Heart right ventricle (tissue), 16 donors: ENCODE measurements around the gene GAL3ST2. TPM values are rescaled to one million over a fixed set of nuclear protein-coding genes. Genes with fewer than 3 reads are reported as not detected.

Experiments used
- ATAC-seq, 8 donors: fragments of 200-7000 bp; cut with Tn5 transposase; one replicate each; pipeline ENCODE4 v1.9.1; 2020; ENCODE audit warnings: mild to moderate bottlenecking in 8 of 8, moderate library complexity in 8 of 8, moderate number of reproducible peaks in 1 of 8
- DNase-seq, 2 donors: peaks; one replicate each; pipeline ENCODE4 v3.0.0-alpha.2; 2020
- H3K27ac ChIP-seq, 10 donors: fragments of 200-600 bp; sonication (generic) in 2 of 10; one replicate each; pipeline versions ENCODE4 v1.5.0 to v1.8.0; 2020 to 2022; ENCODE audit warnings: mild to moderate bottlenecking in 3 of 10
- H3K27me3 ChIP-seq, 7 donors: fragments of 200-600 bp; one replicate each; pipeline ENCODE4 v1.8.0; 2021 to 2022; ENCODE audit warnings: mild to moderate bottlenecking in 2 of 7
- H3K36me3 ChIP-seq, 9 donors: fragments of 200-600 bp; sonication (generic) in 1 of 9; one replicate each; pipeline versions ENCODE4 v1.5.0 to v1.8.0; 2020 to 2022; ENCODE audit warnings: mild to moderate bottlenecking in 2 of 9
- H3K4me1 ChIP-seq, 9 donors: fragments of 200-600 bp; sonication (generic) in 1 of 9; one replicate each; pipeline versions ENCODE4 v1.5.0 to v1.8.0; 2020 to 2022; ENCODE audit warnings: mild to moderate bottlenecking in 4 of 9
- H3K4me3 ChIP-seq, 10 donors: fragments of 200-600 bp; sonication (generic) in 2 of 10; one replicate each; pipeline versions ENCODE4 v1.5.0 to v1.8.0; 2020 to 2022; ENCODE audit warnings: mild to moderate bottlenecking in 7 of 10, moderate library complexity in 2 of 10
- H3K9me3 ChIP-seq, 11 donors: fragments of 200-600 bp in 10 of 11; sonication (generic) in 2 of 11; one replicate each; pipeline versions ENCODE4 v1.5.0 to v1.8.0; 2013 to 2022; ENCODE audit warnings: mild to moderate bottlenecking in 2 of 11, control low read depth in 1 of 11, moderate library complexity in 1 of 11
- WGBS, 2 donors: extraction: QIAGEN DNeasy Blood & Tissue Kit; methylation state at CpG; one replicate each; pipeline ENCODE4 v1.1.7; 2013; ENCODE audit warnings: inconsistent platforms in 1 of 2; 5-methylcytosine and 5-hydroxymethylcytosine counted together
- intact Hi-C, 10 donors: fragments of 100-400 bp; cut with DNase I; formaldehyde crosslinking; loops; one replicate each; pipeline versions ENCODE4 v1.11.1 to v1.14.2; 2022
- polyA plus RNA-seq, 2 donors: library from polyadenylated mRNA; stranded (reverse); fragments of 200-250 nt; gene quantifications; one replicate each; pipeline ENCODE4 v1.2.3, GENCODE V29; 2013
- total RNA-seq, 10 donors: library from RNA; stranded (reverse); fragmentation: NEBNext Ultra II Directional in 3 of 10; extraction: Animal tissue kit (Norgen Biotek cat#: 25700) in 3 of 10; gene quantifications; one replicate each; pipeline versions ENCODE4 v1.2.1 to v1.2.4, GENCODE V29; 2021 to 2023
- TF ChIP-seq, protein P1 (sequence below), 9 donors: fragments of 200-600 bp; sonication (generic) in 2 of 9; IDR thresholded peaks; one replicate each; pipeline versions ENCODE4 v1.5.0 to v1.8.0; 2021 to 2022; ENCODE audit warnings: antibody characterized with exemption in 9 of 9, mild to moderate bottlenecking in 5 of 9, moderate library complexity in 1 of 9
- donor health status: Arrhythmogenic right ventricular cardiomyopathy.
- donor health status: ischemic (EF 13 %, LVEDD 7.1; RV severe dilation, severe dysfunction).
- donor health status: healthy with polysubstance abuse.
- donor health status: DM: no; HTN: yes; CAD: no.
- donor health status: DM: no; HTN: no; CAD: no.
- donor health status: ischemic (EF 25% LVEDD 6.9; RV normal size, moderate dysfunction).
- donor health status: ischemic (EF 25% LVEDD 5.7; RV mildly dilated, moderate dysfunction).
- donor health status: healthy.
- donor health status: DM: yes; HTN: yes; CAD: no.
- donor health status: Ischemic cardiomyopathy.
- donor health status: ischemic (EF 35%, LVEDD 5.7; RV mildly dilated, moderate dysfunction).
- donor health status: nonischemic (EF 11% LVEDD 7.7; RV severe dilation, severe dysfunction).
- donor health status: DM: yes; HTN: yes; CAD: no.
- donor health status: PGD.
- donor health status: ischemic (EF 29% LVEDD 5.4; RV normal size, mild dysfunction).
- donor health status: nonischemic (EF 23%, LVEDD 6.1; RV moderate dilation, normal function).

Gene GAL3ST2
- total and polyA plus RNA-seq, 12 donors = 0.19 to 0.28 (median 0.23) TPM; not detected in 9

- H3K36me3 ChIP-seq = no peaks in the 10 kb centered on the region
- DNase-seq = no peak
- ATAC-seq = no peak
- TF ChIP-seq, protein P1, sequence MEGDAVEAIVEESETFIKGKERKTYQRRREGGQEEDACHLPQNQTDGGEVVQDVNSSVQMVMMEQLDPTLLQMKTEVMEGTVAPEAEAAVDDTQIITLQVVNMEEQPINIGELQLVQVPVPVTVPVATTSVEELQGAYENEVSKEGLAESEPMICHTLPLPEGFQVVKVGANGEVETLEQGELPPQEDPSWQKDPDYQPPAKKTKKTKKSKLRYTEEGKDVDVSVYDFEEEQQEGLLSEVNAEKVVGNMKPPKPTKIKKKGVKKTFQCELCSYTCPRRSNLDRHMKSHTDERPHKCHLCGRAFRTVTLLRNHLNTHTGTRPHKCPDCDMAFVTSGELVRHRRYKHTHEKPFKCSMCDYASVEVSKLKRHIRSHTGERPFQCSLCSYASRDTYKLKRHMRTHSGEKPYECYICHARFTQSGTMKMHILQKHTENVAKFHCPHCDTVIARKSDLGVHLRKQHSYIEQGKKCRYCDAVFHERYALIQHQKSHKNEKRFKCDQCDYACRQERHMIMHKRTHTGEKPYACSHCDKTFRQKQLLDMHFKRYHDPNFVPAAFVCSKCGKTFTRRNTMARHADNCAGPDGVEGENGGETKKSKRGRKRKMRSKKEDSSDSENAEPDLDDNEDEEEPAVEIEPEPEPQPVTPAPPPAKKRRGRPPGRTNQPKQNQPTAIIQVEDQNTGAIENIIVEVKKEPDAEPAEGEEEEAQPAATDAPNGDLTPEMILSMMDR (IDR thresholded peaks at IDR 0.05) = no peak
- peaks cover 0 to 6% (median 0%) of the 10 kb centered on the region in 7 donors for H3K27me3 ChIP-seq
- peak overlapping the region in 8 of 10 donors; percentile 38 to 88 (median 74) for H3K27ac ChIP-seq
- WGBS, 2 donors = 83 to 87% methylated on average over 37 of the region's 37 CpGs
- H3K4me1 ChIP-seq = peaks cover 4 to 34% (median 23%) of the 10 kb centered on the region in 9 donors
- no peaks in the 10 kb centered on the region for H3K9me3 ChIP-seq
- H3K4me3 ChIP-seq = peak overlapping the region in 9 of 10 donors; percentile 12 to 53 (median 46)
- intact Hi-C loops = no loop called here
Observed at GRCh38 chr2:241844831-241845578, 68.4 kb downstream of the GAL3ST2 start.

GRCh38 chr2:241846406-241846805 is 69.8 kb downstream of the GAL3ST2 start:
- Histone ChIP-seq H3K9me3 (no peaks in the 10 kb centered on the region), H3K4me1 (peaks cover 4 to 34% (median 19%) of the 10 kb centered on the region in 9 donors), H3K27me3 (peaks cover 0 to 6% (median 0%) of the 10 kb centered on the region in 7 donors), H3K36me3 (no peaks in the 10 kb centered on the region), H3K27ac (no peak overlapping the region), H3K4me3 (no peak overlapping the region)
- TF ChIP-seq, protein P1 (IDR thresholded peaks at IDR 0.05) = no peak
- ATAC-seq (no peak), DNase-seq (no peak)
- intact Hi-C loops = no loop called here
- WGBS, 2 donors = 91% methylated on average over 21 to 22 of the region's 22 CpGs

DNA sequence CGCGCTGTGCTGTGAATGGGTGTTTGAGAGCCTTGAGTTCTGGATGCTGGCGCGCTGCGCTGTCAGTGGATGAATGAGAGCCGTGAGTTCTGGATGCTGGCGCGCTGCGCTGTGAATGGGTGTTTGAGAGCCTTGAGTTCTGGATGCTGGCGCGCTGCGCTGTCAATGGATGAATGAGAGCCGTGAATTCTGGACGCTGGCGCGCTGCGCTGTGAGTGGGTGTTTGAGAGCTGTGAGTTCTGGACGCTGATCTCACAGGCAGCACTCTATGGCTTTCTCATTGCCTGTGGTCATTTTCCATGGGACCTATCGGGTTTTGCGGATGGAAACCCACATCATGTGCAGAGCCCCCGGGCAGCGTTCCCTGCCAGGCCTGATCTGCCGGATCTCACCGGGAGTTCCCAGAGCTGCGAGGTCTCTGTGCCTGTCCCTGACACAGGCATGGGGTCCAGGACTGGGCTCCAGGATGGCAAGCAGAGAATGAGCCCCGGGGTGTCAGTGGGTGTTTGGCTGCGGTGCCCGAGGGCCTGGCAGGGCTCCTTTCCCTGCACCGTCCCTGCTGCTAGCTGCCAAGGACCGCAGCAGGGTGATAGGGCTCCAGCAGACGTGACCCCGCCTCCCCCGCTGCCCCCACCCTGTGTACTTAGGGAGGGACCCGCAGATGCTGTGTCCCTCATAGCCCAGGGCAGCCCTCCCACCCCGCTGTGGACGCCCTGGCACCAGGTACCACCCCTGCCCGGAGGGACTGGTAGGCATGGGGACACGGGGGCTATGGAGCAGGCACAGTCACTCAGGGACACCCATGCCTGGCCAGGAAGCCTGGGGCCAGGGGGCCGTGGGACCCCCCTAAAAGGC is 72.4 kb downstream of the GAL3ST2 start:
- peak in 1 of 2 donors; percentile 20 for DNase-seq
- Histone ChIP-seq H3K4me3 (no peak overlapping the region), H3K4me1 (peaks cover 4 to 25% (median 15%) of the 10 kb centered on the region in 9 donors), H3K27ac (peak overlapping the region in 1 of 10 donors; percentile 2), H3K36me3 (no peaks in the 10 kb centered on the region), H3K9me3 (no peaks in the 10 kb centered on the region), H3K27me3 (peaks cover 0 to 6% (median 0%) of the 10 kb centered on the region in 7 donors)
- WGBS, 2 donors = 85 to 87% methylated on average over 37 to 39 of the region's 39 CpGs
- intact Hi-C loops = no loop called here
- peak in 2 of 8 donors; percentile 3 to 11 for ATAC-seq
- TF ChIP-seq, protein P1 (IDR thresholded peaks at IDR 0.05) = no peak
